Kidney (tissue), 14 donors: Measurements from ENCODE around the gene SLC25A13. TPM values are rescaled to one million over a fixed set of nuclear protein-coding genes. Genes with fewer than 3 reads are reported as not detected.

Experiments used
- DNase-seq, 5 donors: peaks; one replicate each; pipeline ENCODE4 v3.0.0-alpha.2; 2013 to 2020
- FAIRE-seq: peaks from 2 replicates; lab custom pipeline; 2012; peaks lifted over from hg19 to GRCh38; lab: Jason Lieb, UNC
- H3K27ac ChIP-seq, 2 donors: one replicate each; pipeline ENCODE4 v1.7.0; 2013; ENCODE audit warnings: low read depth in 2 of 2, low read length in 2 of 2, inconsistent platforms in 1 of 2
- H3K27me3 ChIP-seq: one replicate; pipeline ENCODE4 v1.7.1; 2013; ENCODE audit warnings: low read length, inconsistent platforms; ENCODE audit not compliant: control insufficient read depth, insufficient read depth
- H3K36me3 ChIP-seq, 3 donors: one replicate each; pipeline versions ENCODE4 v1.7.0 to v1.7.1; 2013; ENCODE audit warnings: low read length in 3 of 3, control low read depth in 1 of 3, inconsistent platforms in 1 of 3; ENCODE audit not compliant: insufficient read depth in 3 of 3, control insufficient read depth in 2 of 3
- H3K4me1 ChIP-seq, 3 donors: one replicate each; pipeline versions ENCODE4 v1.7.0 to v1.7.1; 2013; ENCODE audit warnings: low read length in 3 of 3, inconsistent platforms in 1 of 3, low read depth in 1 of 3; ENCODE audit not compliant: control insufficient read depth in 2 of 3, insufficient read depth in 2 of 3
- H3K4me3 ChIP-seq, 3 donors: one replicate each; pipeline versions ENCODE4 v1.7.0 to v1.8.1; 2013; ENCODE audit warnings: low read length in 3 of 3, control low read depth in 1 of 3, inconsistent platforms in 1 of 3
- H3K9ac ChIP-seq, 3 donors: one replicate each; pipeline versions ENCODE4 v1.7.0 to v1.7.1; 2013; ENCODE audit warnings: low read length in 3 of 3, control low read depth in 1 of 3, inconsistent platforms in 1 of 3
- H3K9me3 ChIP-seq, 3 donors: one replicate each; pipeline versions ENCODE4 v1.7.0 to v1.7.1; 2013; ENCODE audit warnings: low read length in 3 of 3, control low read depth in 1 of 3, inconsistent platforms in 1 of 3; ENCODE audit not compliant: control insufficient read depth in 2 of 3, insufficient read depth in 1 of 3
- intact Hi-C: fragments of 100-400 bp; cut with DNase I; formaldehyde crosslinking; loops from one replicate; pipeline ENCODE4 v1.11.1; 2022
- polyA plus RNA-seq: library from polyadenylated mRNA; stranded (reverse); fragments of 350-450 nt; fragmentation: Illumina TruSeq; extraction: RNeasy Lipid Tissue Mini Kit (QIAGEN cat#74804); gene quantifications from one replicate; pipeline ENCODE4 v1.2.3, GENCODE V29; 2014; ENCODE audit warnings: low read depth, low replicate concordance; ENCODE audit not compliant: insufficient read depth
- total RNA-seq: library from RNA; stranded (reverse); fragmentation: NEBNext Ultra II Directional; extraction: Animal tissue kit (Norgen Biotek cat#: 25700); gene quantifications from one replicate; pipeline ENCODE4 v1.2.1, GENCODE V29; 2021
- TF ChIP-seq, protein P1 (sequence below): IDR thresholded peaks from 3 replicates; pipeline ENCODE4 v1.5.1; 2012; ENCODE audit warnings: mild to moderate bottlenecking, moderate library complexity, borderline replicate concordance; ENCODE audit not compliant: insufficient read depth; ENCODE audit errors: extremely low read depth
- donor health status: control.
- donor health status: control.
- donor health status: control.
- donor health status: control.
- donor health status: control.
- donor health status: DM: yes; HTN: yes; CAD: no.
- donor health status: Normal renal cell carcinoma (clear cell type).

Gene SLC25A13
- total and polyA plus RNA-seq, 2 donors from 2014 or later = 23.9 to 32.1 TPM

DNA sequence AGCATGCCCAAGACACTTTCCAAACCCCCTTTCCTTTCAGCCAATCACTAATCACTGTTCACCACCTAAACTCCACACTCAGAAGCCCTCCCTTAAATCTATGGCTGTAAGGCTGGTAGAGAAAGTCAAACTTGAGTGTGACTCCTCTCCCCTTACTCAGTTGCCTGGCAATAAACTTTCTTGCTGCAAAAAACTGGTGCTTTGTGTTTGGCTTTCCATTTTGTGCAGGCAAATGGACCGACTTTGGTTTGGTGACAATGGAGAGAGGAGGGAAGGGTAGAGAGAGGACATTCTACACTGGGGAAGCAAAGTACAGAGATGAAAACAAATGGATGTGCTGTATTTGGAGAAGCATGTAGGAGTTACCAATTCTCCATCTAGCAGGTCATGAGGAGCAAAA lies 84.9 kb downstream of the SLC25A13 start:
- no peak overlapping the region for H3K9ac ChIP-seq
- H3K9me3 ChIP-seq = no peaks in the 10 kb centered on the region
- intact Hi-C loops = no loop called here
- TF ChIP-seq, protein P1, sequence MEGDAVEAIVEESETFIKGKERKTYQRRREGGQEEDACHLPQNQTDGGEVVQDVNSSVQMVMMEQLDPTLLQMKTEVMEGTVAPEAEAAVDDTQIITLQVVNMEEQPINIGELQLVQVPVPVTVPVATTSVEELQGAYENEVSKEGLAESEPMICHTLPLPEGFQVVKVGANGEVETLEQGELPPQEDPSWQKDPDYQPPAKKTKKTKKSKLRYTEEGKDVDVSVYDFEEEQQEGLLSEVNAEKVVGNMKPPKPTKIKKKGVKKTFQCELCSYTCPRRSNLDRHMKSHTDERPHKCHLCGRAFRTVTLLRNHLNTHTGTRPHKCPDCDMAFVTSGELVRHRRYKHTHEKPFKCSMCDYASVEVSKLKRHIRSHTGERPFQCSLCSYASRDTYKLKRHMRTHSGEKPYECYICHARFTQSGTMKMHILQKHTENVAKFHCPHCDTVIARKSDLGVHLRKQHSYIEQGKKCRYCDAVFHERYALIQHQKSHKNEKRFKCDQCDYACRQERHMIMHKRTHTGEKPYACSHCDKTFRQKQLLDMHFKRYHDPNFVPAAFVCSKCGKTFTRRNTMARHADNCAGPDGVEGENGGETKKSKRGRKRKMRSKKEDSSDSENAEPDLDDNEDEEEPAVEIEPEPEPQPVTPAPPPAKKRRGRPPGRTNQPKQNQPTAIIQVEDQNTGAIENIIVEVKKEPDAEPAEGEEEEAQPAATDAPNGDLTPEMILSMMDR = no peak
- no peak overlapping the region for H3K4me3 ChIP-seq
- peaks cover 0 to under 1% (median 0%) of the 10 kb centered on the region in 3 donors for H3K36me3 ChIP-seq
- peak overlapping the region in 1 of 2 donors; percentile 39 for H3K27ac ChIP-seq
- peaks cover 0 to 10% (median 6%) of the 10 kb centered on the region in 3 donors for H3K4me1 ChIP-seq
- FAIRE-seq (no peak), DNase-seq (no peak)
- no peaks in the 10 kb centered on the region for H3K27me3 ChIP-seq

GRCh38 chr7:96236198-96237039 lies 85.5 kb downstream of the SLC25A13 start:
- Histone ChIP-seq H3K9ac (no peak overlapping the region), H3K9me3 (no peaks in the 10 kb centered on the region), H3K4me3 (no peak overlapping the region), H3K4me1 (peaks cover 0 to 10% (median 6%) of the 10 kb centered on the region in 3 donors), H3K36me3 (peaks cover 0 to 4% (median 0%) of the 10 kb centered on the region in 3 donors), H3K27ac (peak overlapping the region; percentile 39 to 54), H3K27me3 (no peaks in the 10 kb centered on the region)
- intact Hi-C loops = no loop called here
- peak in 4 of 5 donors; percentile 53 to 87 (median 64) for DNase-seq
- TF ChIP-seq, protein P1 = no peak
- no peak for FAIRE-seq

GRCh38 chr7:96235281-96235680 lies 86.6 kb downstream of the SLC25A13 start:
- TF ChIP-seq, protein P1 = no peak
- no peak for FAIRE-seq

More at GRCh38 chr7:96235281-96235680, 86.6 kb downstream of the SLC25A13 start:
- Histone ChIP-seq H3K36me3 (peaks cover 0 to 4% (median 0%) of the 10 kb centered on the region in 3 donors), H3K27me3 (no peaks in the 10 kb centered on the region), H3K9me3 (no peaks in the 10 kb centered on the region), H3K4me1 (peaks cover 0 to 10% (median 6%) of the 10 kb centered on the region in 3 donors), H3K9ac (no peak overlapping the region), H3K27ac (peak overlapping the region in 1 of 2 donors; percentile 52), H3K4me3 (no peak overlapping the region)
- intact Hi-C loops = no loop called here
- no peak for DNase-seq
